ENCODE results near the gene CLSTN3. TPM values are rescaled to one million over a fixed set of nuclear protein-coding genes. Genes with fewer than 3 reads are reported as not detected.

CLSTN3 gene
- total and polyA plus RNA-seq, 10 of the 15 experiments (the other 5 are each of a cell fraction or from before 2014, with no cell fraction given), result 0.09 to 35.9 (median 11.3) TPM

- FAIRE-seq, result no peak
- Histone ChIP-seq H3K36me3 (ENCODE audit: control insufficient read depth in 2 of 2, insufficient read depth in 2 of 2, low read length in 1 of 2) (peaks cover 0 to 4% of the 10 kb centered on the region in 2 experiments; a peak in 1 of 4 replicates), H3K4me3 (no peak overlapping the region), H2AFZ (ENCODE audit: control insufficient read depth, low read depth, low read length) (no peak overlapping the region), H3K9ac (ENCODE audit: control insufficient read depth, insufficient read depth, low read length) (no peak overlapping the region), H4K20me1 (ENCODE audit: control insufficient read depth, insufficient read depth) (no peaks in the 10 kb centered on the region), H3K79me2 (ENCODE audit: control insufficient read depth, insufficient read depth, low read length) (peaks cover 29% of the 10 kb centered on the region), H3K9me3 (replicated peaks; ENCODE audit: control insufficient read depth, insufficient read depth, low read length) (peaks cover 6% of the 10 kb centered on the region), H3K27ac (ENCODE audit: control insufficient read depth, insufficient read depth) (no peak overlapping the region), H3K4me2 (ENCODE audit: control insufficient read depth, insufficient read depth) (no peak overlapping the region), H3K4me1 (ENCODE audit: control insufficient read depth, insufficient read depth, low read length) (peaks cover 6% of the 10 kb centered on the region), H3K27me3 (replicated peaks in 1 of 2; ENCODE audit: control insufficient read depth in 2 of 2, insufficient read depth in 2 of 2, low read length in 1 of 2) (no peaks in the 10 kb centered on the region)
- ChIA-PET SMC1A (ENCODE audit: uncharacterized antibody, unreplicated experiment) (no interaction called here), POLR2A (no interaction called here), CTCF (interaction anchor here (1.4 to 2.3 kb wide), 3 partner anchors 11 to 88 kb away, joined by 6 to 8 read pairs (median 6); partner anchors contain the start of gene LPCAT3), RAD21 (ENCODE audit: unreplicated experiment) (interaction anchor here (7.6 kb wide), 1 partner anchor 161 kb away, joined by 89 read pairs; the partner anchor contains the start of genes C12orf57 and RNU7-1)
- WGBS (ENCODE audit: insufficient coverage, insufficient replicate concordance, low lambda C conversion rate, missing lambda C conversion rate), result 44% methylated on average over 1 of the region's 1 CpG
- DNase-seq (ENCODE audit: low read depth, low spot score), result no peak
- TF ChIP-seq PKNOX1 (IDR thresholded peaks at IDR 0.05) (no peak), ZNF207 (IDR thresholded peaks at IDR 0.05; ENCODE audit: borderline replicate concordance) (no peak), ATF3 (IDR thresholded peaks at IDR 0.05; ENCODE audit: borderline replicate concordance, extremely low read depth, low read depth, low read length) (no peak), IRF5 (IDR thresholded peaks at IDR 0.05; ENCODE audit: borderline replicate concordance) (no peak), CBFB (IDR thresholded peaks at IDR 0.05; ENCODE audit: low read depth) (no peak), ZBTB11 (CRISPR knock-in tag; IDR thresholded peaks at IDR 0.05) (no peak), POLR2AphosphoS5 (IDR thresholded peaks at IDR 0.05; ENCODE audit: low read length) (no peak), NR2C1 (IDR thresholded peaks at IDR 0.05) (no peak), USF1 (IDR thresholded peaks at IDR 0.05; ENCODE audit: borderline replicate concordance, extremely low read length, insufficient read depth, low read depth, low read length) (no peak), RAD21 (IDR thresholded peaks at IDR 0.05; ENCODE audit: insufficient read depth, low read depth, low read length) (no peak), MTA3 (IDR thresholded peaks at IDR 0.05; ENCODE audit: borderline replicate concordance, low read length) (no peak), STAT3 (IDR thresholded peaks at IDR 0.05; ENCODE audit: low read depth, low read length) (no peak), ZSCAN29 (IDR thresholded peaks at IDR 0.05) (no peak), SUPT20H (IDR thresholded peaks at IDR 0.05; ENCODE audit: borderline replicate concordance, control insufficient read depth, low read depth, low read length) (no peak), SUZ12 (IDR thresholded peaks at IDR 0.05; ENCODE audit: unreplicated experiment) (no peak), KLF5 (IDR thresholded peaks at IDR 0.05; ENCODE audit: partially characterized antibody) (no peak)
- BruUV-seq (replicated peaks), result TSS peak; percentile 35
- intact Hi-C loops (cut with micrococcal nuclease; ENCODE audit: unreplicated experiment) (no loop called here), in situ Hi-C loops (cut with MboI) (no loop called here)
- ATAC-seq, result no peak
Measured at GRCh38 chr12:7106082-7106481, 24.1 kb upstream of the CLSTN3 start.
